Camera-type eye (tissue), 1 donor: ENCODE measurements around the gene ZNF610. TPM values are rescaled to one million over a fixed set of nuclear protein-coding genes. Genes with fewer than 3 reads are reported as not detected.

Source experiments
- total RNA-seq: library from RNA; depleted of rRNA; stranded (reverse); fragments of >200 nt; gene quantifications from one replicate; pipeline ENCODE4 v1.2.3, GENCODE V29; 2014

The ZNF610 gene
- total RNA-seq: 17.1 TPM

GRCh38 chr19:52336117-52336790 is at the start of gene ZNF610:
Gene ZNF610, plus strand, starts transcription at chr19:52336243. Its CDS starts 12,930 bp downstream, at chr19:52349173.

GRCh38 chr19:52296773-52297600 is 39.1 kb upstream of the ZNF610 start, which contains the start of gene ZNF480:
Gene ZNF480, plus strand, starts transcription at chr19:52297169. Its CDS starts 3,244 bp downstream, at chr19:52300413.

GRCh38 chr19:52369559-52370340 is 33.7 kb downstream of the ZNF610 start, which contains the start of gene ZNF880:
Gene ZNF880, plus strand, starts transcription at chr19:52369923. Its CDS starts 43 bp downstream, at chr19:52369966.

GRCh38 chr19:52397310-52398080 is 61.5 kb downstream of the ZNF610 start, which contains the start of gene ZNF528:
Gene ZNF528, plus strand, starts transcription at chr19:52397849. Its CDS starts 4,165 bp downstream, at chr19:52402014.

Other genes starting within 250 kb of the ZNF610 start
- 53.7 TPM for gene ZNF841, start 240.5 kb upstream of the ZNF610 start, total RNA-seq
- gene ZNF616, start 196.3 kb upstream of the ZNF610 start, total RNA-seq: 29.7 TPM
- 34.6 TPM for gene ZNF836, start 164.6 kb upstream of the ZNF610 start, total RNA-seq
- gene PPP2R1A, start 146.2 kb upstream of the ZNF610 start, total RNA-seq: 297 TPM
- 34.3 TPM for gene ZNF766, start 66.7 kb upstream of the ZNF610 start, total RNA-seq
- 17.2 TPM for gene ZNF480, start 39.1 kb upstream of the ZNF610 start, total RNA-seq
- gene ZNF880, start 33.7 kb downstream of the ZNF610 start, total RNA-seq: 75.9 TPM
- gene ZNF528, start 61.6 kb downstream of the ZNF610 start, total RNA-seq: 90.2 TPM
- gene ZNF534, start 92.9 kb downstream of the ZNF610 start, total RNA-seq: 0.66 TPM
- gene ZNF578, start 117.3 kb downstream of the ZNF610 start, total RNA-seq: 16.5 TPM
- gene ZNF808, start 191.4 kb downstream of the ZNF610 start, total RNA-seq: 74.4 TPM
- gene ZNF701, start 234.0 kb downstream of the ZNF610 start, total RNA-seq: 37.2 TPM